Activated naive CD4-positive, alpha-beta T cell (primary cell): Measurements from ENCODE around the gene DHDH.
"Not testable (repeated sequence)": the region's sequence is repeated elsewhere in the genome, so short reads cannot be mapped to it uniquely, and the experiment has no call there.

Experiments
- DNase-seq, 4 experiments: peaks; one replicate each; lab custom pipeline; 2025; lab: John Stamatoyannopoulos, UW

Gene DHDH

DNA sequence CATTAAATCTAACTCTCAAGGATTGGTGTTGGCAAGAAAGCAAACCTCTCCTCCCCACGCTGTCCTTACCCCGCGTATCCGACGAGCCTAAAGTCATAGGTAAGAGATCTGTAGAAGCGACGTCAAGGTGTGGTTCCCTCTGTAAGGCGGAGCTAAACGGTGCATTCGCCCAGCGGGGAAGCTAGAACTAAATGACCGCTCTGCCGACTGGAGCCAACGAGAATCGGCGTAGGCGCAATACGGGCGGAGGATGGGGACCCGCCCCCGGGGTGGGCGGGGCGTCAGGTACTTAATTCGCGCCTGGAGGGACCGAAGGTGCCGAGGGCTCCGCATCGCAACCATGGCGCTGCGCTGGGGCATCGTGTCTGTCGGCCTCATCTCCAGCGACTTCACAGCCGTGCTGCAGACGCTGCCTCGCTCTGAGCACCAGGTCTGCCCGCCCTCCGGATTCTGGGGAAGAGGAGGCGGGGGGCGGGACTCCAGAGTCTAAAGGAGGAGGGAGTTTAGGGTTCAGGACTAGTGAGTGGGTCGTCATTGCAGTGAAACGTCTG lies at the start of gene DHDH:
TSS of gene DHDH (plus strand) at position 318 of the 551 bp plus-strand sequence. CDS start at position 341, 23 bp downstream.
- DNase-seq: peak; percentile 18 to 82 (median 54)

DNA sequence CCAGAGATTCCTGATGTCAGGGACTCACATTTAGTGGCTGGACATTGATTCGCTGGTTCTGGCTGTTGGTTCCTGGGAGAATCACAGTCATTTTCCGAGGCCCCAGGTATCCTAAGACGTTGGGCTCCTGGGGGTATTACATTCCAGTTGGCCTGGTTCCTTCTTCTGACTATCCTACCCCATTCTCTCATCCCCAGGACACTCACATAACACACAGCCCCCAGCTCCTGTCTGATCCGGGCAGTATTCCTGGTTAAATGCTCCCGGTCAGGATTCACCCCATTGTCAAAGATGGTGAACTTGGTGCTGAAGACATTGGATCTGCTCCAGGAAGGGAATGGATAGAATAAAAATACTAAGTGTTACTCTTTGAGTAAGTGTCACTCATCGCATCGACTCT lies 49.8 kb upstream of the DHDH start:
- DNase-seq: no peak

DNA sequence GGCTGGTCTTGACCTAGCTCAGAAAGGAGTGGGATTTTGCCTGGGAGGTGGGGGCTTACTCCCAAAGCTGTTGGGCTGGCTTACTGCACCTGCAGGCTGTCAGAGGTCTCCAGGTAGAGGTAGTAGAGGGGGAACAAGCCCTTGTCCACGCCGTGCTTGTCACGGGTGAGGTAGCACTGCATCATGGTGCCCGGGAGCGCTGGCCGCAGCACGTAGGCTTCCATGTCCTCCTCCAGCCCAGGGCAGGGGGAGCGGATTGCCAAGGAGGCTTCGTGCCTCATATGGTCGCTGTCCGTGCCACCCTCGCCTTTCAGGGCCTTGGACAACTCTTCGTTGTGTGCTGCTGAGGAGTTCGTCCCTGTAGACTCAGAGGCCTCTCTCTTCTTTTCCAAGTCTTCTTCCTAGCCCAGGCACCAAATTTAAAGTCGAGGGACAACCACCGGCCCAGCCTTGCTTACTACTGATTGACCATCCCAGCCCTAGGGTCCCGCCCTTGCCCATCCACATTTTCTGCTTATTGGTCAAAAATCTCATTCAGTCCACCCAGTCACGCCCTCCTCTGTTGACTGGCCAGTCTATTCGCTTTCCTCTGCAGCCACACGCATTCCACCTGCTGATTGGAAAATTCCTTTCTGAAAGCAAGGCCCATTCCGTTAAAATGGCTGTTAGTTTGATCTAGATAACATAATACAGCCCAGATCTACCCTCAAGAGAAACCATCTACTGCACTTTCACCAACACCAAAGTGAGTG lies 45.5 kb upstream of the DHDH start:
- no peak for DNase-seq

DNA sequence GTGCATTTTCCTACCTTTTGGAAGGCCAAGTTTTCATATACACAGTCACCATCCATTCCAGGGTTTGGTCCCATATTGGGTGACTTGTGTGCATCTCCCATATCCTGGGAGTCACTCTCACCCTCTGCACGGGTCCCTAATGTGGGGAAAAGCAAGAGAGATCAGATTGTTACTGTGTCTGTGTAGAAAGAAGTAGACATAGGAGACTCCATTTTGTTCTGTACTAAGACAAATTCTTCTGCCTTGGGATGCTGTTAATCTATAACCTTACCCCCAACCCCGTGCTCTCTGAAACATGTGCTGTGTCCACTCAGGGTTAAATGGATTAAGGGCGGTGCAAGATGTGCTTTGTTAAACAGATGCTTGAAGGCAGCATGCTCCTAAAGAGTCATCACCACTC lies 44.0 kb upstream of the DHDH start:
- not testable (repeated sequence) for DNase-seq

DNA sequence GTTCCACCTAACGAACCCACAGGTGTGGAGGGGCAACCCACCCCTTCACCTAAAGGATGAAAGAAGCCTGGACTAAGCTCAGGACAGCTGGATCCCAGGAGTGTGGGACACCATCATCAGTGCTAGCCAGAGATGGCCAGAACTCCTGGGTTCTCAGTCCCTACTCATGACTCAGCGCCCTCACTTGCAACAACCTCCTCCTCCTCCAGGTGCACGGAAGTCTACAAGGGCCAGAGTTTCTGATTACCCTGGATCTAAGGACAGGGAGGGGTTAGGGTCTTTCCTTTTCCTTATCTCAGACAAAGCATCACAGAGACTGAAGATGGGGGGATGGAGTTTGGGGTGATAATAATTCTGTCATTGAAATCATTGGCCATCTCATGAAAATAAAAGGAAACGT lies 42.9 kb upstream of the DHDH start:
- no peak for DNase-seq

DNA sequence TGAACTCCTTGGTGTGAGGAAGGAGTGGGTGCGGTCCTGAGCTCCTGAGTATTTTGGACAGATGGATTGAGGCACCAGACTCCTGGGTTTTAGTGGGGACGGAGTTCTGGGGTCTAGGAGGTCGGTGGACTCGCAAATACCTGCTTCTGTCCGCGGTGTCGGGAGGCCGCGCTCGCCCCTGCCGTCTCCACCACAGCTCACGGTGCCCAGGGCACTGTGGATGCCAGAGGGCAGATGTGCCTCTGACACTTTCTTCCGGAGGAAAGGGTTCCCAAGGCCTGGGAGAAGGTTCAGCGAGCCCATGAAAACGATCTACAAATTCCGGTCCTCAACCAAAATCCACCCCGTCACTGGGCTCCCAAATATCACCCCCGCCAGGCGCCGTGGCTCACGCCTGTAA lies 38.3 kb upstream of the DHDH start:
- DNase-seq: no peak

DNA sequence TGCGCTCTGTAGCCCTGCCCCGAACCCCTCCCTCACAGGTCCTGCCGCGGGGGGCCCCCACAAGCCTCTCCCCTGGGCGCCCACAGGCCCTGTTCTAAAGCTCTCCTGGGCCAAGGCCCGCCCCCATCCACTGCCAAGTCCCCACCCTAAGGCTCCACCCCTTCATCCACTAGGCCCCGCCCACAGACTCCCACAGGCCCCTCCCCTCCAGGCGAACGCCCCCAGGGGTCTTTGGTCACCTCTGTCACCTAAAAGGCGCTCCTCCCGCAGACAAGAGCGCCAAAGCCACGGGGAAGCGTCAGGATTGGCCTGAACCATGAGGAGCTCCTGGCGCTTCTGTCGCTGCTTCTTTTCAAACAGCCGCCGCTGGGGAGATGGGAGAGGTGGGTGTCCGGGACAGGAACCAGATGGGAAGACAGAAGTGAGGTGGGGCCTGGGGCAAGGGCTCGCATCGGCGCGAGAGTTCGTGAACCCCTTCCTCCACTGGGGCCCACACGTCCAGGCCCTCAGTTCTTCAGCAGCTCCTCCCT lies 37.2 kb upstream of the DHDH start:
- peak in 2 of 4 experiments; percentile 15 to 37 for DNase-seq

DNA sequence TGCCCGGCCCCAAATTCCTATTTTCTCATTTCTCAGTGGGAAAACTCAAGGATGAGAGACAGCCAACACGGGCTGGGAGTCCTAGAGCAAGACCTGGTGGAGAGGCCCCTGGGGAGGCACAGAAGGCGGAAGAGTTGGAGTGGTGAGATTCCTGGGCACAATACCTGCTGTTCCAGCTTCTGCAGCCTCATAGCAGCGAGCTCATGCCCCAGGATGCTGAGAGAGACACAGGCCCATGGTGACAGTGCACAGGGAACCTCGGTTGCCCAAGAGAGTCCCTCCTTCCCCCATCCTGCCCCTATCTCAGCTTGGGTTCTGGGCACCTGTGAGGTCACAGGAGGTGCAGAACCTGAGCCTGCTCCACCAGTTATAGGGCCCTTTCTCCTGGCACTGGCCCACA lies 36.3 kb upstream of the DHDH start:
- DNase-seq: no peak

DNA sequence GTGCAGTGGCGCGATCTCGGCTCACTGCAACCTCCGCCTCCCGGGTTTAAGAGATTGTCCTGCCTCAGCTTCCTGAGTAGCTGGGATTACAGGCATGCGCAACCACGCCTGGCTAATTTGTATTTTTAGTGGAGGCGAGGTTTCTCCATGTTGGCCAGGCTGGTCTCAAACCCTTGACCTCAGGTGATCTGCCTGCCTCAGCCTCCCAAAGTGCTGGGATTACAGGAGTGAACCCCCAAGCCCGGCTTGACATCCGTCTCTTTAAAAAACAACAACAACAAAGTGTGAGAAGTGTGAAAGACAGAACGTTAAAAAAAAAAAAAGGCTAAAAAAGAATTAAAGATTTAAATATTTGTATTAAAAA lies 34.1 kb upstream of the DHDH start:
- DNase-seq: not testable (repeated sequence)

DNA sequence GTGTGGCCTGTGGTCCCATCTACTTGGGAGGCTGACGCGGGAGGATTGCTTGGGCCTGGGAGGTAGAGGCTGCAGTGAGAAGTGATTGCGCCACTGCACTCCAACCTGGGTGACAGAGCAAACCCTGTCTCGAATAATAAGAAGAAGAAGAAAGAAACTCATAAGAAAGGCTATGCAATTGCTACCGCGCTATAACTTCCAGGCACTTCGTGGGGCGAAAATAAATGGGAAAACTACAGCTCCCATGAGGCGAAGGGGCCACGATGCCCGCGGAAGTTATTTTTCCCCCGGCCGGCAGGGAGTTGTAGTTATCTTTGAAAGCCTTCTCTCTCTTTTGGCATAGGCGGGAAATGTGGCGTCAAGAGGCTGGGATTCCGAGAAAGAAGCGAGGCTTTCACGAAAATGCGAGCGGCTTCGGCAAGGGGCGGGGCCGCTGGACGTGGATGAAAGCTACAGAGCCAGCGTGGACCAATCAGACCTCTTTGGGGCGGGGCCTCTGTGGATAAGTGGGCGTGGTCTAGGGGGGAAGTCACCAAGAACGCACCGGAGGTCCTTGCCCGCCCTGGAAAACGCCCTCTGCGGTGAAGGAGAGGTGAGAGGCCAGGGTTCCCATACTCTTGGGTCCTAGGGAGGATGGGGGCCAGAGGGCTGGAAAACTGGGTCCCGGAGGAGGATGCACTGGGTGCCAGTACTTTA lies 33.6 kb upstream of the DHDH start, which contains the start of gene NUCB1:
TSS of gene NUCB1 (plus strand) at position 532 of the 696 bp plus-strand sequence. CDS start 485 bp downstream, outside the sequence.
- peak; percentile 84 to 98 (median 96) for DNase-seq

DNA sequence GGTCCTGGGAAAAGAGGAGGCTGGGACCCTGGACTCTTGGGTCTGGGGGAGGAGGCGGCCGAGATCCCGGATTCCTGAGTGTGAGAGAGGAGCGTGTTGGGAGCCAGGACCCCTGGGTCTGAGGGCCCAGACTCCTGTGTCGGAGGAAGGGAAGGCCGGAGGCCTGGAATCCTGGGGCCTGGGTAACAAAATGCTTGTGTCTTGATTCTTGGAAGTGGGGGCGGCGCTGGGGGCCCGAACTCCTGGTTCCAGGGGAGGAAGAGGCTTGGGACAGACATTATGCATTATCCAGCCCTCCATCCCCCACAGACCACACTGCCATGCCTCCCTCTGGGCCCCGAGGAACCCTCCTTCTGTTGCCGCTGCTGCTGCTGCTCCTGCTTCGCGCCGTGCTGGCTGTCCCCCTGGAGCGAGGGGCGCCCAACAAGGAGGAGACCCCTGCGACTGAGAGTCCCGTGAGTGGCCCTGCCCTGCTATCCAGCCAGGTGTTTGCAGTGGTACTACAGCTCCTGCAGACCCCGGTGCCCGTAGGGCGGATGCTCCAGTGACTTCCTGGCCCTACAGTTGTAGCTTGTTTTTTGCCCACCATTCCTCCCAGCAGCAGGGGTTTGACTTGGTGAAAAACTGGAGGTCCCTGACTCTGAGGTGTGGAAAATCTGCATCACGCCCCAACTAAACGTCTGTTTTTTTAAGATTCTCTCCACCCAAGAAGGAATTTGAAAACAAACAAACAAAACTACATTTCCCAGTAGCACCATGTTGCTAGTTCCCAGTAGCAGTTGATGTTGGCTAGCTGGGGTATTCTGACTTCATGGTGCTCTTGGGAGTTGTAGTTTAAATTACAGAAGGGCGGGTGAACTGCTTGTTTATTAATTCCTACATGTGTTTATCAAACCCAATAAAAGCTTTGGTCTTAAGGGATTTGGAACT lies 32.8 kb upstream of the DHDH start:
- DNase-seq: no peak

DNA sequence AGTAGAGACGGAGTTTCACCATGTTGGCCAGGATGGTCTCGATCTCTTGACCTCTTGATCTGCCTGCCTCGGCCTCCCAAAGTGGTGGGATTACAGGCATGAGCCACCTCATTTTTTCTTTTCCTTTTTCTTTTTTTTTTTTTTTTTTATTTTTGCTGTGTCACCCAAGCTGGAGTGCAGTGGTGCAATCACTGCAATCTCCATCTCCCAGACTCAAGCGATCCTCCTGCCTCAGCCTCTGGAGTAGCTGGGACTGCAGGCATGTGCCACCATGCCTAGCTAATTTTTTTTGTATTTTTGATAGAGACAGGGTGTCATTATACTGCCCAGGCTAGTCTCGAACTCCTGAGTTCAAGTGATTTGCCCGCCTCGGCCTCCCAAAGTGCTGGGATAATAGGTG lies 31.2 kb upstream of the DHDH start:
- DNase-seq: not testable (repeated sequence)

DNA sequence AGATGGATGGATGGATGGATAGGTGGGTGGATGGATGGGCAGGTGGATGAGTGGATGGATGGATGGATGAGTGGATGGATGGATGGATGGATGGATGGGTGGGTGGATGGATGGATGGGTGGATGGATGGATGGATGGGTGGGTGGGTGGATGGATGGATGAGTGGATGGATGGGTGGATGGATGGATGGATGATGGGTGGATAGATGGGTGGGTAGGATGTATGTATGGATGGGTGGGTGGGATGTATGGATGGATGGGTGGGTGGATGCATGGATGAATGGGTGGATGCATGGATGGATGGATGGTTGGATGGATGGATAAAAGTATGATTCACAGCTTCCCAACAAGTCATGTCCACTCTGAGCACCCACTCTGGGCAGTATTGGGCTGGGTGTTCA lies 29.7 kb upstream of the DHDH start:
- DNase-seq: not testable (repeated sequence)

DNA sequence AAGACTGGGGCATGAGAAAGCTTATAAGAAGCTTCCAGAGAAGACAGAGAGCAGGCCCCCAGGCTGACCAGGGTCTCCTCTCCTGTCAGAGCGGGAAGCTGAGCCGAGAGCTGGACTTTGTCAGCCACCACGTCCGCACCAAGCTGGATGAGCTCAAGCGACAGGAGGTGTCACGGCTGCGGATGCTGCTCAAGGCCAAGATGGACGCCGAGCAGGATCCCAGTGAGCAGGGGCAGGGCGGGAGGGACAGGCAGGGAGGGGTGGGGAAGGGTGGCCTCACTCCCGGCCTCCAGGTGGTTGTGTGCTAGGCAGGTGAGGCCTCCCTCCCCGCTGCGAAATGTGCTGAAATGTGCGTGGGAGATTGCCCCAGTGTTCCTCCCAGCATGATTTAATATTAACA lies 27.8 kb upstream of the DHDH start:
- no peak for DNase-seq

DNA sequence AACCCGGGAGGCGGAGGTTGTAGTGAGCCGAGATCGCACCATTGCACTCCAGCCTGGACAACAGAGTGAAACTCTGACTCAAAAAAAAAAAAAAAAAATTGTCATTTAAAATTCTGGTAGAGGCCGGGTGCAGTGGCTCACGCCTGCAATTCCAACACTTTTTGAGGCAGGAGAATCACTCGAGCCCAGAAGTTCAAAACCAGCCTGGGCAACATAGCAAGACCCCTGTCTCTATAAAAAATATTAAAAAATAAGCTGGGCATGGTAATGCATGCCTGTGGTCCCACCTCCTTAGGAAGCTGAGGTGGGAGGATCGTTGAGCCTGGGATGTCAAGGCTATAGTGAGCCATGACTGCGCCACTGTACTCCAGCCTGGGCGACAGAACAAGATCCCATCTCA lies 27.2 kb upstream of the DHDH start:
- DNase-seq: no peak

DNA sequence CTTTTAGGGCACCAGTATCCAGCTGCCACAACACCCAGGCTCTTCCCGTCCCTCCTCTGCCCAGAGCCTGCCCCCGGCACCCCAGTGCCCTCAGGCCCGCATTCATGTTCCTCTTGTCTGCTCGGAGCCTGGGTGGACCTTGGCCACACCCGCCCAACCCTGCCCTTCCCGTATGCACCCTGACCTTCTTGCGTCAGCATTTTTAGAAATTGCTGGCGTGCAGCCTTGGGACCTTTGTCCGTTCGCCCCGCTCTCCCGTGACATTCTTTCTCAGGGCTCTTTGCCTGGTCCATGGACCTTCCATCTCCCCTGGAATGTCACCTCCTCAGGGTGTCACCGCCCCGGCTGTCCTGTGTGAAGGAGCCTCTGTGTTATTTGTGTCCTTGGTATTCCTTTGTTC lies 25.8 kb upstream of the DHDH start:
- DNase-seq: no peak

DNA sequence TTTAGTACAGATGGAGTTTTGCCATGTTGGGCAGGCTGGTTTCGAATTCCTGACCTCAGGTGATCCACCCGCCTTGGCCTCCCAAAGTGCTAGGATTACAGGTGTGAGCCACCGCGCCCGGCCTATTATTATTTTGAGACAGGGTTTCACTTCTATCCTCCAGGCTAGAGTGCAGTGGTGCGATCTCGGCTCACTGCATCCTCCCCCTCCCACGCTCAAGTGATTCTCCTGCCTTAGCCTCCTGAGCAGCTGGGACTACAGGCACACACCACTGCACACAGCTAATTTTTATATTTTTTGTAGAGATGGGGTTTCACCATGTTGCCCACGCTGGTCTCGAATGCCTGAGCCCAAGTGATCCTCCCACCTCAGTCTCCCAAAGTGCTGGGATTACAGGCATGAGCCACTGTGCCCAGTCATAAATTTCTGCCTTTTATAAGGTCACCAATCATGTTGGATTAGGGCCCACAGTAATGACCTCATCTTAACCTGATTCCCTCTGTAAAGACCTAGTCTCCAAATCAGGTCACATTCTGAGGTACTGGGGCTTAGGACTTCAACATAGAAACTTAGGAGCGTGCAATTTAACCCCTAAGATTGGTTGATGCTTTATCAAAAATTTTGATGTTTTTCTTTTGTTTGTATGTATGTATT lies 23.9 kb upstream of the DHDH start:
- DNase-seq: not testable (repeated sequence)

DNA sequence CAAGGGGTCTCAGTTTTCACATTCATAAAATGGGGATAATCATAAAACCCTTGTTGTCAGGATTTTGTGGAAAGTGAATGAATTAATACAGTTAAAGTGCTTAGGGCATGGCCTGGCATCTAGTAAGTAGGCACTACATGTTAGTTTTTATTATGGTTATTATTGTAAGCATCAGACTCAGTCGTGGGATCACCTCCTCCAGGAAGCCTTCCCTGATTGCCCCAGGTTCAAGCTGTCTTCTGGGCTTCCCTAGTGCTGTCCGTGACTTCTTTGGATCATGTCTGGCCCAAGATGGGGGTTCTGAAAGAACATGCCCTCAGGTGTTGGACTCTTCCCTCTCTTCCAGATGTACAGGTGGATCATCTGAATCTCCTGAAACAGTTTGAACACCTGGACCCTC lies 22.7 kb upstream of the DHDH start:
- no peak for DNase-seq

DNA sequence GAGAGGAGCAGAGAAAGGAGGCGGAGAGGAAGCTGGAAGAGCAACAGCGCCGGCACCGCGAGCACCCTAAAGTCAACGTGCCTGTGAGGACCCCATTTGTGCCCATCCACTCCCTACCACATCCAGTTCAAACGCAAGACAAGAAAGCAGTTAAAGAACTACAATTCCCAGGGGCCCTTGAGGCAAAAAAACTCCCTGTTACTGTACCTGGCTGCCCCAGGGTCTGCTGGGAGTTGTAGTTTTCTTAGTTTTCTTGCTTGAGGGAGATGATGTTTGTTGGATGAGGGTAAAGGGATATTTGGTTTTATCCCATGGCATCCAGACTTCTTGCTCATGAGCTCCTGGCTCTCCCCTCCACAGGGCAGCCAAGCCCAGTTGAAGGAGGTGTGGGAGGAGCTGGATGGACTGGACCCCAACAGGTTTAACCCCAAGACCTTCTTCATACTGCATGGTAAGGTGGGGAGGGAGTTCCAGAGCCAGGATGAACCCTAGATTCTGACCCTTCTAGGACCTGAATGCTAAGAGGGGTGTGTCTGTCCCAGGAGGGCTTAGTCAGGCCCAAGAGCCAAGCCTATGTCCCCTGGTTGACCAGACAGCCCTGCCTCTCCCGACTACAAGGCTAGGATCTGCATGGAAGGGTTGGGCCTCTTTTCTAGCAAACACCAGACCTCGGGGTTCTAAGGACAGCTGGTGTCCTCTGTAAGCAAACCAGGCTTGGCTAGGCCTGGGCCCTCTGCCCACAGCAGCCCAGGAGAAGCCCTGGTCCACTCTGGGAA lies 20.2 kb upstream of the DHDH start:
- no peak for DNase-seq

DNA sequence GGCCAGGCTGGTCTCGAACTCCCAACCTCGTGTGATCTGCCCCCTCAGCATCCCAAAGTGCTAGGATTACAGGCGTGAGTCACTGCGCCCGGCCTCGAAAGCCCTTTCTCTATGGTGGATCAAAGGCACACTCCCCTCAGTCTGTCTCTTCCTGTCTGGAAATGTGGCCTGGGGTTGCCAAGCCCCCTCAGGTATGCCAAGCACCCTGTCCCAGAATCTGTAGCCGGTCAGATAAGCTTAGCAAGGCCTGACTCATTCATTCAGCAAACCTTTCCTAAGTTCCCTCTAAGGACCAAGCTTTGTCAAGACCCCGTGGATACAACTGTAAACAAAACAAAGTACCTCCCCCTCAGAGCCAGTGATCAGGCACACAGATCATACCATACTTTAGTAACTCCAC lies 19.3 kb upstream of the DHDH start:
- DNase-seq: no peak

DNA sequence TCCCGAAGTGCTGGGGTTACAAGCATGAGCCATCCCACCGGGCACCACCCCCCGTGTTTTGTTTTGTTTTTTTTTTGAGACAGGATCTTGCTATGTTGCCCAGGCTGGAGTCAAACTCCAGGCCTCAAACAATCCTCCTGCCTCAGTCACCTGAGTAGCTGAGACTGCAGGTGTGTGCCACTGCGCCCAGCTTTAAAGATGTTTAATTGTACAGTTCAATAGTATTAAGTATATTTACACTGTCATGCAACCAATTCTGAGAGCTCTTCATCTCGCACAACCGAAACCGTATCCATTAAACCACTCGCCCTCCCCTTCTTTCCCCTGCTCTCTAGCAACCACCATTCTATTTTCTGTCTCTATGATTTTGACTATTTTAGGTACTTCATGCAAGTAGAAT lies 17.7 kb upstream of the DHDH start:
- no peak for DNase-seq
